GM12801 (cell line): ENCODE results near the gene AARS2.

Experiments
- CTCF ChIP-seq: IDR thresholded peaks from one replicate; pipeline ENCODE4 v1.5.1; 2011; ENCODE audit warnings: control low read depth; ENCODE audit not compliant: insufficient read length; ENCODE audit errors: extremely low read depth

AARS2 gene

GRCh38 chr6:44349904-44350649 lies 36.9 kb upstream of the AARS2 start:
- no peak for TF ChIP-seq CTCF

DNA sequence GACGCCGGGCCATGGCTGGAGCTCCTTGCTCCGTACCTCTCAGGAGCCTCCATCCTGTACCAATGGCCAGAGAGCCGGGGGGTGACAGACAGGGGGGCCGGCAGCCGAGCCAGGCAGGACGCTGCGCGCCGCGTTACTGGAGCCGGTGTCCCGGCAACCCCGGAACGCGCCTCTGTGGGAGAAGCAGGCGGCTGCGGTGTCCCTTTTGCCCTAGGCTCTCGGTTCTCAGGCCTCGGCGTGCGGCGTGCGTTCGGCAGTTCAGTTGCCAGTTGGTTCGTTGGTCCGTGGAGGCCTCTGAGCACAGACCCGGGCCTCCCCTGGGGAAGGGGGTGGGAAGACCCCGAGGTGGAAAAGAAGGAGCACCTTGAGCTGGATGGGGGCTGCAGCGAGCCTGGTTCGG lies 29.3 kb upstream of the AARS2 start, which contains the start of gene SPATS1:
TSS of gene SPATS1 (plus strand) at position 162 of the 400 bp plus-strand sequence. CDS start 446 bp downstream, outside the sequence.
- TF ChIP-seq CTCF, result no peak

- no peak for TF ChIP-seq CTCF
These were observed 28.9 kb upstream of the AARS2 start for GRCh38 chr6:44342052-44342451.

DNA sequence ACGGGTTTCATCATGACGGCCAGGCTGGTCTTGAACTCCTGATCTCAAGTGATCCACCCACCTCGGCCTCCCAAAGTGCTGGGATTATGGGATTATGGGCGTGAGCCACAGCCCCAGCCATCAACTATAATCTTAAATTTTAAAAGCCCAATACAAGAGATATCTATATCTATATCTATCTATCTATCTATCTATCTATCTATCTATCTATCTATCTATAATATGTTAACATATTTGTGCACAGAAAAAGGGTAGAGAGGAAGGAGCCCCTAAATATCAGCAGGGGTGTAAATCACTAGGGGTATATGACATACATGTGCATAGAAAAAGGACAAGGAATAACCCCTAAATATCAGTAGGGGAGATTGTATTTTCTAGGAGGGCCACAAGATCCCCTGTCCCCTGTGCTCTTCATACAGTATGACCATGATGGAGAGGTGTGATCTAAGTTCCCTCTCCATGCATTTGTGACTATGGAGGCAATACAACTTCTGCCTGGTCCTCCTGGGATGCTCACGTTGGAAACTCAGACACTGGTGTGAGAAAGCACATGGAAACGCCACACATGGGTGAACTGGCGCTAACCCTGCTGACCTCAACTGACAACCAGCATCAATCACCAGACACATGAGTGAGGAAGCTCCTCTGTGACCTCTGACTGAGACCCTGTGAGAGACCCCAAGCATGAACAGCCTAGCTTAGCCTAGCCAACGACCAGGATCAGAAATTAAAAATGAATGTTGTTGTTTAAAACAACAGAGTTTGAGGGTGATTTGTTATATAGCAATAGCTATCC lies 28.1 kb upstream of the AARS2 start:
- TF ChIP-seq CTCF, result no peak

GRCh38 chr6:44339763-44340625 lies 26.8 kb upstream of the AARS2 start:
- no peak for TF ChIP-seq CTCF

DNA sequence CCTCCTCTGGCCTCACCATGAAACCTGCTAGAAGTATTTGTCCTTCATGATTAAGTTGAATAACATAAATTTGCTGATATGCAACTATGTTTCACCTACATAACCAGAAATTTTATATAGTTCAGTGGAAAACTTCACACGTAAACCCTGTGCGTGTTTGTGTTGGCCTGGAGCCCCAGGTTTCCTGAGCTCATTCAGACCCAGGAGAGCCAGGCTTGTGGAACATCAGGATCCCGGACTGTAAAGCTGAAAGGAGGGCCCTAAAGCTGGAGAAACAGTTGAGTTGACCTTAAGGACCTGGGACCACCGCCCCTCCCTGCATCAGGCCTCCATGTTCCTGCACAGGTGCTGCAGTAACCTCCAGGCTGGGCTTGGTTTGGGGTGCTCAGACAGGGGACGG lies 26.2 kb upstream of the AARS2 start:
- no peak for TF ChIP-seq CTCF
